ENCODE measurements around the gene SEPTIN5. TPM values are rescaled to one million over a fixed set of nuclear protein-coding genes. Genes with fewer than 3 reads are reported as not detected.

SEPTIN5 gene
- total and polyA plus RNA-seq, 9 of the 15 experiments (the other 6 are each of a cell fraction or from before 2014, with no cell fraction given) = 0.03 to 195 (median 119) TPM

GRCh38 chr22:19723232-19723982 lies 9.1 kb downstream of the SEPTIN5 start, which contains the start of gene GP1BB (continued):
- no peak for TF ChIP-seq CCNT2 (IDR thresholded peaks at IDR 0.05; ENCODE audit: borderline replicate concordance, extremely low read depth, insufficient read length, low read depth, low read length)
- peak; percentile 98 for TF ChIP-seq SETDB1 (IDR thresholded peaks at IDR 0.05; ENCODE audit: low read length)
- TF ChIP-seq, protein P1, sequence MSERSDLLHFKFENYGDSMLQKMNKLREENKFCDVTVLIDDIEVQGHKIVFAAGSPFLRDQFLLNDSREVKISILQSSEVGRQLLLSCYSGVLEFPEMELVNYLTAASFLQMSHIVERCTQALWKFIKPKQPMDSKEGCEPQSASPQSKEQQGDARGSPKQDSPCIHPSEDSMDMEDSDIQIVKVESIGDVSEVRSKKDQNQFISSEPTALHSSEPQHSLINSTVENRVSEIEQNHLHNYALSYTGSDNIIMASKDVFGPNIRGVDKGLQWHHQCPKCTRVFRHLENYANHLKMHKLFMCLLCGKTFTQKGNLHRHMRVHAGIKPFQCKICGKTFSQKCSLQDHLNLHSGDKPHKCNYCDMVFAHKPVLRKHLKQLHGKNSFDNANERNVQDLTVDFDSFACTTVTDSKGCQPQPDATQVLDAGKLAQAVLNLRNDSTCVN (CRISPR knock-in tag; IDR thresholded peaks at IDR 0.05) = no peak
- TF ChIP-seq ZNF407 (IDR thresholded peaks at IDR 0.05; ENCODE audit: low read depth) = peak; percentile 58; the same call in 1 of the 2 replicates
- TF ChIP-seq ARHGAP35 (IDR thresholded peaks at IDR 0.05; ENCODE audit: partially characterized antibody) = peak; percentile 66
- TF ChIP-seq PHF8 (IDR thresholded peaks at IDR 0.05; ENCODE audit: borderline replicate concordance, low read length) = peak; percentile 81; the same call in 1 of the 2 replicates
